GM21367 (cell line): Measurements from ENCODE around the gene ASAP3.

Experiments
- ATAC-seq: cut with Tn5 transposase; IDR thresholded peaks from one replicate; pipeline ENCODE4 v1.9.1; 2021; ENCODE audit not compliant: unreplicated experiment

The ASAP3 gene

DNA sequence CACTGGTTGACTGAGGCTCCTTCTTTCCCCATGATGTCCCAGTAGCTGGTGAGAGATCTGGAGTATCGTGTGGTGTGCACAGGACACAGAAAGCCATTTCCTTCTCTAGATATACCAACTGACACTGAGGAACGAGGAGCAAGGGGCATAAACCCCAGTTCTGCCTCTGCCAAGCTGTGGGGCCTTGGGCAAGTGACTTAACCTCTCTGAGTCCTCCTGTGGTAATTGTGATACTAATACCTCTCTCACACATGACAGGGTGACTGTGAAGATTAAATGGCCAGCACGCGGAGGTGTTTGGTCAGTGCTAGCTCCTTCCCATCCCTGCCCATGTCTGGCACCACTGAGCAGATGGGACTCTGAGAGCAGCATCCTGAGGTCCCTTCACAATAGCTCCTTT lies 33.1 kb downstream of the ASAP3 start:
- no peak for ATAC-seq

DNA sequence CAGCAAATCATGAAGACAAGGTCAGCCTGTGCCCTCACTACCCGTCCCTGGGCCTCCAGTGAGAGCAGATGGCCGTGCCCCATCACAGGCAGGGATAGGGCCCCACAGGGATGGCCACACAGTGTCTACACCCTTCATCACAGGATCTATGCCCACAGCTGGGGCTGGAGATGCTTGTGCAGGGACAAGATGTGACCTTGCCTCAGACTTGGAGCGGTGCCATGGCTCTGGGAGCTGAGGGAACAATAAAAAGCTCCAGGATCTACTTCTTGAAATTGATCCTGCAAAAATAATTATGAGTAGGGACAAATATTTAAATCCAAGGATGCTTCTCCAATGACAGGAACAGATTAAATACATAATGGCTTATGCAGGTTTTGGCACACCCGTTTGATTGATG lies 34.0 kb downstream of the ASAP3 start:
- no peak for ATAC-seq

GRCh38 chr1:23449306-23449705 lies 34.7 kb downstream of the ASAP3 start:
- no peak for ATAC-seq

GRCh38 chr1:23448846-23449245 lies 35.1 kb downstream of the ASAP3 start:
- ATAC-seq = no peak

- no peak for ATAC-seq
Measured at GRCh38 chr1:23446661-23447310, 37.2 kb downstream of the ASAP3 start.

GRCh38 chr1:23444596-23445390 lies 39.2 kb downstream of the ASAP3 start:
- no peak for ATAC-seq

- ATAC-seq = no peak
Measured at GRCh38 chr1:23444104-23444533, 39.9 kb downstream of the ASAP3 start.

GRCh38 chr1:23442751-23443150 lies 41.2 kb downstream of the ASAP3 start:
- no peak for ATAC-seq

GRCh38 chr1:23441446-23442148 lies 42.4 kb downstream of the ASAP3 start:
- no peak for ATAC-seq

DNA sequence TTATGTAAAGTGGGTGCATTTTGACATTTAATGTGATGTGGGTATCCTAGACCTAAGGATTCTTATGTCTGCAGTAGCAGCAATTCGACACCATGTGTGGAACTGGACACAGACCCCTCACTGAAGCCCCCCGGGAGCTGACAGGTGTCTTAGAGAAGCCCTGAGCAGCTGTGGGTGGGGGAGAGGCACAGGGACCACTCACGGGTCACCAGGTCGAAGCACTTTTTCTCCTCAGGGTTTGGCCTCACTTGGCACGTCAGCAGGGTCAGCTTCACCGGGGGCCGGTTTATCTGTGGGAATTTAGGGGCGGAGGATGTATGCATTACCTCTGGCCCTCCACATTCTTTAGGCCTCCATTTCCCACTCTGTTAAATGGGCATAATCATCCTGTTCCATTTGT lies 45.4 kb downstream of the ASAP3 start:
- ATAC-seq = no peak

GRCh38 chr1:23437355-23437664 lies 46.7 kb downstream of the ASAP3 start:
- no peak for ATAC-seq

- ATAC-seq = no peak
Measured at GRCh38 chr1:23436520-23437354, 47.2 kb downstream of the ASAP3 start.

DNA sequence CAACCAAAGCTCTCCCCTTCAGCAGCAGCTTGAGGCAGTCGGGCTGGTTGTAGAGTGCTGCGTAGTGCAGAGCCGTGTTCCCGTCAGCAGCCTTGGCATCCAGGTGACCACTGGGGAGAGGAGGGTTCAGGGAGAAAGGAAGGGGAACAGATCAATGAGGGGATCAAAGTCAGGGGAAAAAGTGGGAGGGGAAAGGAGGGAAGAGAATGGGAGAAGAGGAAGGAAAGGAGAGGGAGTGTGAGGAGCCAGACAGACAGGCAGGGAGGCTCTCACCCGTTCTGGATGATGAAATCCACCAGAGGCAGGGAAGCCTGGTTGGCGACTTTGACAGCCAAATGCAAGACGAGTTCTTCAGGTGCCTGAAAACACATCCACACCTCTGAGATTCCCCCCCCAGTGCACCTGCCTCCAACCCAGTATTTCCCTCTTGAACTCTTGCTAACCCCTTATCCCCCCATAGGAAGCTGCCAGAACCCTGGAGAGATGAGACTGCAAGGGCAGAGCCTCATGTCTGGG lies 49.7 kb downstream of the ASAP3 start:
- no peak for ATAC-seq

GRCh38 chr1:23433122-23433521 lies 50.9 kb downstream of the ASAP3 start:
- ATAC-seq = no peak

DNA sequence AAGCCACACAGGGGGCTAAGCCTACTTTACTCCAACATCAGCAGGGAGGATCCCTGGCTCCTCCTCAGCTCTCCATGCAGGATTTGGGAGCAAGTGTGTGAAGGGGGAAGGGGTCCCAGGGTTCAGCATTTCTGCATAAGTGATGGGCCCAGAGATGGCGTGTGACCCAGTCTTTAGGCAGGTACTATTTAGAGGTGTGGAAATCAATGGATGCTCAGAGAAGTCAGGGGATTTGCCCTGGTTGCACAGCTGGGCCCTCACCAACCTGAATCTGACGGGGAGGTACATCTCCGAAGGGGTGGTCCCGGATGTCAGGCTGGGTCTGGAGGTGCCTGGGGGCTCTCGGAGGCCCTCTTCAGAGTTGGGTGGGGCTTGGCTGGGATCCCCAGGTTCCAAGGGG lies 52.5 kb downstream of the ASAP3 start:
- ATAC-seq = no peak

DNA sequence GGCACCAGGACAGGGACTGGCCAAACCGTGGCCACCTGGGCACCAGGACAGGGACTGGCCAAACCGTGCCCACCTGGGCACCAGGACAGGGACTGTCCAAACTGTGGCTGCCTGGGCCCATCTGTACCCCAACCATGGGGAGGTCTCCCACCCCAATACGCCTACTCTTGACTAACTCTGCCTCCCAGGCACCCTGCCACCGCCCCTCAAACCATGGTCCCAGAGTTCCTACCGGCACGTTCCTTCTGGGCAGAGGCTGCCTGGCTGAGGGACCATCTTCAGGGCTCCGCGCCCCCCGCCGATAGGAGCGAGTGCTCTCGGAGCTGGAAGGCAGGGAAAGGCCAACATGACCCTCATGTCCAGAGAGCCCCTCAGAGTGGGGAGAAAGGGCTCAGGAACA lies 53.2 kb downstream of the ASAP3 start:
- ATAC-seq = no peak

DNA sequence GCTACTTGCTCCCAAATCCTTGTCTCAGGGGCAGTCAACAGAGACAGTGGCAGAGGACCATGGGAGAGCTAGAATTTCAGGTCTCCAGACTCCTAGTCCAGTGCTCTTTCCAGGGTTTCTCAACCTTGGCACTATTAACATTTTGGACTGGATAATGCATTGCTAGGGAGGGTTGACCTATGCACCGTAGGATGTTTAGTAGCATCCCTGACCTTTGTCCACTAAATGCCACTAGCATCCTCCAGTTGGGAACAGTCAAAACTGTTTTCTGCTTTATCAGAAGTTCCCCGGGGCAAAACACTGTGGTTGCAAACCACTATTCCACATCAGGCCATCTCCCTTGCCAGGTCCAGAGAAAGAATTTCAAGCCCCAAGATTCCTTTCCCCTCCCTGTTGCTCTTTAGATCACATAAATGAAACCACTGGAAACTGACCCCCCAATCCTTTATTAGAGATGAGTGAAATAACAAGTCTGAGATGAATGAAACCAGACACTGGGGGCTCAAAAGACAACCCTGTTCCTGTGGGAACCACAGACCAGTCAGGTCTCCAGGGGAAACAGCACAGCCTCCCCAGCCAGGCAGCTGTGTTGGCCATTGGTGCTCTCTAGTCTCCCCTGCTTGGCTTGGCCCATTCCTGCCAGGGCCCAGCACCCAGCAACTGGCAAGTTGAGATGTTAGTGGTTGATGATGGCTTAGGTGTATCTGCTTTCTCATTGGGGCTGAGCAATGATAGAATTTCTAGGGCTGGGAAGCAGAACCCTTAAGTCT lies 55.7 kb downstream of the ASAP3 start:
- no peak for ATAC-seq

GRCh38 chr1:23427550-23427949 lies 56.4 kb downstream of the ASAP3 start:
- no peak for ATAC-seq

DNA sequence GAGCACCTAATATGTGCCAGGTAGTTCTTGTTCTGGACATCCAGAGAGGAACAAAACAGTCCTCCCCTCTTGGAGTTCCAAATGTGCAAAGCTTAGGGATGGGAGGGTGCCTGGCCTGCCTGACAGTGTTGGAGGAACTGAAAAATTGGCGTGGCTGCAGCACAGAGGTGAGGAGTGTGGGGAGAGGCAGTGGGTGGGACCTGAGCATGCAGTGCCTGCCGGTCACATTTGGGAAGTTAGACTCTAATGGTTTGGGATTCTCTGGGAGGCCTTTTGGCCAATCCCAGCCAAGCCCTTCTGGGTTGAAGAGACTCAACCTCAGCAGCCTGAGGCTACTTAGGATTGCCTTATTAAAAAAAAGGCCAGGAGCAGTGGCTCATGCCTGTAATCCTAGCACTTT lies 57.2 kb downstream of the ASAP3 start:
- ATAC-seq = no peak

- no peak for ATAC-seq
Measured at GRCh38 chr1:23425193-23425494, 58.8 kb downstream of the ASAP3 start.
